K562 (cell line): ENCODE results near the gene COX6A1. TPM values are rescaled to one million over a fixed set of nuclear protein-coding genes. Genes with fewer than 3 reads are reported as not detected.
A peak's percentile ranks its signal among the peaks of the same experiment; 100 is the strongest.

Source experiments
- ATAC-seq: fragments of 200-7000 bp; cut with Tn5 transposase; 3 replicates; pipeline ENCODE4 v1.9.1; 2020; ENCODE audit warnings: moderate library complexity
- BruUV-seq: library from RNA; stranded (reverse); fragments of 400-500 nt; replicated peaks from 2 replicates; lab custom pipeline; 2021; lab: Mats Ljungman, UMichigan
- CTCF ChIA-PET: fragments of 300-600 bp; formaldehyde crosslinking; extraction: SDS; loops from one replicate; lab custom pipeline; 2021; ENCODE audit warnings: low intra/inter-chr PET ratio; lab: Yijun Ruan, JAX
- POLR2A ChIA-PET: fragments of 300-600, 350-650 bp; sonication (Branson Sonifier 250); formaldehyde crosslinking; extraction: SDS; loops from one replicate; lab custom pipeline; 2021; ENCODE audit warnings: antibody characterized with exemption, inconsistent platforms; lab: Yijun Ruan, JAX
- DNase-seq, 4 experiments: peaks; one replicate each; pipeline versions ENCODE4 v3.0.0 to v3.0.0-alpha.2; 2011 to 2018; ENCODE audit warnings: low spot score in 3 of 4, mixed read lengths in 3 of 4; ENCODE audit errors: extremely low read depth in 1 of 4
- FAIRE-seq: peaks from 2 replicates; lab custom pipeline; 2011; peaks lifted over from hg19 to GRCh38; lab: Jason Lieb, UNC
- H2AFZ ChIP-seq: 2 replicates; pipeline ENCODE4 v1.6.0; 2011; ENCODE audit warnings: low read depth, low read length, control low read depth, inconsistent platforms
- H3K27ac ChIP-seq: fragments of 200-600 bp; 3 replicates; pipeline ENCODE4 v1.8.0; 2011; ENCODE audit warnings: low read depth, mild to moderate bottlenecking, control low read depth, inconsistent platforms, low read length, moderate library complexity, mixed read lengths; ENCODE audit errors: extremely low read depth
- H3K27me3 ChIP-seq, 2 experiments: fragments of 300-600 bp in 1 of 2; 2 replicates in 1 of 2; 3 replicates in 1 of 2; pipeline versions ENCODE4 v1.6.0 to v1.8.0; 2011; ENCODE audit warnings: inconsistent platforms in 2 of 2, low read length in 2 of 2, mild to moderate bottlenecking in 1 of 2, mixed read lengths in 1 of 2, moderate library complexity in 1 of 2; ENCODE audit not compliant: control insufficient read depth in 2 of 2, insufficient read depth in 2 of 2
- H3K36me3 ChIP-seq: fragments of 300-600 bp; 3 replicates; pipeline ENCODE4 v1.8.0; 2011; ENCODE audit warnings: mild to moderate bottlenecking, low read length, inconsistent platforms; ENCODE audit not compliant: control insufficient read depth, insufficient read depth
- H3K4me1 ChIP-seq, 2 experiments: fragments of 200-600 bp in 1 of 2; replicated peaks in 1 of 2; 2 replicates in 1 of 2; 3 replicates in 1 of 2; pipeline versions ENCODE4 v1.5.1 to v1.8.0; 2011; ENCODE audit warnings: inconsistent platforms in 2 of 2, low read length in 2 of 2, mild to moderate bottlenecking in 1 of 2, mixed read lengths in 1 of 2, moderate library complexity in 1 of 2; ENCODE audit not compliant: control insufficient read depth in 2 of 2, insufficient read depth in 2 of 2
- H3K4me2 ChIP-seq: 2 replicates; pipeline ENCODE4 v1.6.1; 2011; ENCODE audit warnings: low read length, control low read depth, inconsistent platforms, mixed read lengths; ENCODE audit not compliant: insufficient read depth
- H3K4me3 ChIP-seq: fragments of 200-600 bp; sonication (generic), shearing (Covaris generic); 2 replicates; pipeline ENCODE4 v1.5.1; 2016; ENCODE audit warnings: control low read depth, inconsistent platforms
- H3K79me2 ChIP-seq: fragments of 200-600 bp; 3 replicates; pipeline ENCODE4 v1.8.0; 2011; ENCODE audit warnings: low read length, inconsistent platforms; ENCODE audit not compliant: control insufficient read depth, insufficient read depth
- H3K9ac ChIP-seq, 2 experiments: 2 replicates each; pipeline versions ENCODE4 v1.6.0 to v1.6.1; 2011; ENCODE audit warnings: low read depth in 2 of 2, low read length in 2 of 2, control low read depth in 1 of 2, inconsistent platforms in 1 of 2, mild to moderate bottlenecking in 1 of 2, mixed read lengths in 1 of 2; ENCODE audit not compliant: insufficient read depth in 1 of 2
- H3K9me1 ChIP-seq: one replicate; pipeline ENCODE4 v1.6.0; 2011; ENCODE audit warnings: inconsistent platforms, mild to moderate bottlenecking, low read length, moderate library complexity; ENCODE audit not compliant: control insufficient read depth, insufficient read depth
- H3K9me3 ChIP-seq: replicated peaks from 2 replicates; pipeline ENCODE4 v1.5.1; 2011; ENCODE audit warnings: low read depth, low read length, inconsistent platforms; ENCODE audit not compliant: control insufficient read depth, insufficient read depth
- H4K20me1 ChIP-seq: replicated peaks from 2 replicates; pipeline ENCODE4 v1.6.1; 2011; ENCODE audit warnings: low read length, inconsistent platforms, mixed read lengths; ENCODE audit not compliant: control insufficient read depth, insufficient read depth
- DPF2 ChIP-seq: fragments of 450-650 bp; IDR thresholded peaks from 2 replicates; pipeline ENCODE4 v1.6.1; 2016
- ETS1 ChIP-seq: conservative IDR thresholded peaks from 2 replicates; pipeline ENCODE4 v1.6.1; 2011; ENCODE audit warnings: low read depth, mild to moderate bottlenecking, low read length; ENCODE audit not compliant: control insufficient read depth
- MNT ChIP-seq, 2 experiments: fragments of 450-650 bp; conservative IDR thresholded peaks; 2 replicates each; pipeline ENCODE4 v1.6.1; 2017; ENCODE audit warnings: mild to moderate bottlenecking in 2 of 2, moderate library complexity in 2 of 2
- POLR2AphosphoS5 ChIP-seq: IDR thresholded peaks from 2 replicates; pipeline ENCODE4 v1.6.1; 2011; ENCODE audit warnings: mild to moderate bottlenecking, low read depth, low read length, moderate library complexity; ENCODE audit not compliant: control insufficient read depth, insufficient read depth
- ZBTB33 ChIP-seq: sonication (generic); formaldehyde crosslinking; IDR thresholded peaks from 2 replicates; pipeline ENCODE4 v1.8.1; 2023; ENCODE audit warnings: mild to moderate bottlenecking, missing genetic modification reagents
- ZNF384 ChIP-seq: IDR thresholded peaks from 2 replicates; pipeline ENCODE4 v1.6.1; 2012; ENCODE audit warnings: low read depth, low read length, improper control_type of control experiment
- WGBS: fragments of 100-300 bp; shearing (Covaris generic); methylation state at CpG from one replicate; pipeline ENCODE4 v1.1.6; 2016; ENCODE audit warnings: low coverage, mixed read lengths; ENCODE audit not compliant: insufficient coverage; ENCODE audit errors: missing lambda C conversion rate; 5-methylcytosine and 5-hydroxymethylcytosine counted together
- in situ Hi-C: fragments of 300-500 bp; cut with MboI; formaldehyde crosslinking; loops from 4 replicates; pipeline ENCODE4 v1.15.0; 2018; ENCODE audit warnings: inconsistent platforms, mixed read lengths
- intact Hi-C: fragments of 100-400 bp; cut with micrococcal nuclease; formaldehyde crosslinking; loops from 2 replicates; pipeline ENCODE4 v1.14.2; 2022
- polyA plus RNA-seq, 8 experiments: library from polyadenylated mRNA; depleted of rRNA in 4 of 8; stranded (reverse) in 5 of 8; unstranded in 3 of 8; fragments of >200 nt; fragmentation: Nextera tagmentation in 2 of 8; fragmentation: Illumina TruSeq in 1 of 8; extraction: Ambion mirVana in 2 of 8; extraction: Trizol in 1 of 8; gene quantifications; 2 replicates each; pipeline versions ENCODE4 v1.2.1 to v1.2.3, GENCODE V29; 2011 to 2014; ENCODE audit warnings: inconsistent platforms in 1 of 8, missing spikeins in 1 of 8
- total RNA-seq, 7 experiments: library from RNA; depleted of rRNA in 6 of 7; stranded (reverse); fragments of >200 nt in 6 of 7; fragmentation: Illumina TruSeq in 2 of 7; extraction: Trizol in 2 of 7; gene quantifications; 2 replicates each; pipeline versions ENCODE4 v1.2.1 to v1.2.3, GENCODE V29; 2011 to 2021; ENCODE audit warnings: low replicate concordance in 1 of 7

Gene COX6A1
- total and polyA plus RNA-seq, 9 of the 15 experiments (the other 6 are each of a cell fraction or from before 2014, with no cell fraction given): 414 to 4,142 (median 931) TPM

- intact Hi-C loops: loop anchor here (5.0 kb wide), 1 partner anchor 116 kb away; the partner anchor contains the start of gene POP5
- Histone ChIP-seq H3K9me3 (no peaks in the 10 kb centered on the region), H3K79me2 (peaks cover 79% of the 10 kb centered on the region), H3K27me3 (no peaks in the 10 kb centered on the region), H3K4me1 (peaks cover 5 to 23% of the 10 kb centered on the region in 2 experiments; a peak in 4 of 5 replicates), H4K20me1 (peaks cover 34% of the 10 kb centered on the region), H3K36me3 (peaks cover 65% of the 10 kb centered on the region), H2AFZ (no peak overlapping the region), H3K9me1 (no peaks in the 10 kb centered on the region), H3K4me3 (no peak overlapping the region), H3K4me2 (peak overlapping the region; percentile 11), H3K9ac (peak overlapping the region; percentile 14 to 77; a peak in 2 of 4 replicates), H3K27ac (peak overlapping the region; percentile 40; the same call in 1 of the 3 replicates)
- ATAC-seq (peak; percentile 40), FAIRE-seq (peak; percentile 83), DNase-seq (peak in 1 of 4 experiments; percentile 70)
- ChIA-PET POLR2A (interaction anchor here (0.6 to 3.5 kb wide), 9 partner anchors 10 to 137 kb away, joined by 3 to 14 read pairs (median 3); no protein-coding TSS in a partner anchor), CTCF (interaction anchor here (0.6 to 2.2 kb wide), 3 partner anchors 110 to 631 kb away, joined by 3 to 11 read pairs (median 6); no protein-coding TSS in a partner anchor)
- WGBS: 64% methylated on average over 8 of the region's 8 CpGs
- no TSS peak for BruUV-seq
- in situ Hi-C loops: no loop called here
- TF ChIP-seq ZNF384: 0 out of 2 replicates have a peak, but pooled peaks have one; percentile 25
- no peak for TF ChIP-seq MNT (conservative IDR thresholded peaks at IDR 0.05)
- 0 out of 2 replicates have a peak, but pooled peaks have one; percentile 50 for TF ChIP-seq ZBTB33 (CRISPR knock-in tag)
- no peak for TF ChIP-seq DPF2
- 0 out of 2 replicates have a peak, but pooled peaks have one; percentile 31 for TF ChIP-seq ETS1
- TF ChIP-seq POLR2AphosphoS5: peak; percentile 14; the same call in 1 of the 2 replicates
These were observed 28.8 kb downstream of the COX6A1 start for GRCh38 chr12:120466560-120467315.
